Measurements from ENCODE around the gene ANKRD23. TPM values are rescaled to one million over a fixed set of nuclear protein-coding genes. Genes with fewer than 3 reads are reported as not detected.
A peak's percentile ranks its signal among the peaks of the same experiment; 100 is the strongest.

ANKRD23 gene
- total RNA-seq, 1 donor from 2014 or later: 7.3 TPM

- POLR2A ChIA-PET: interaction anchor here (0.6 to 3.0 kb wide), 20 partner anchors 10 to 710 kb away, joined by 3 to 27 read pairs (median 6); partner anchors contain the start of genes ANKRD23, ANKRD36, CNNM3 and KANSL3
- no peaks in the 10 kb centered on the region for H3K27me3 Mint-ChIP-seq
- intact Hi-C loops (cut with micrococcal nuclease): loop anchor here (1.0 to 5.0 kb wide), 12 partner anchors 10 to 804 kb away; partner anchors contain the start of genes ACTR1B, ARID5A, CNNM3 and CNNM4
- H3K27ac Mint-ChIP-seq: peak within 1 kb of the TSS; percentile 63
- CTCF ChIA-PET: interaction anchor here (0.6 to 3.1 kb wide), 23 partner anchors 10 to 1318 kb away, joined by 3 to 57 read pairs (median 4); partner anchors contain the start of genes ANKRD36, CNNM3, CNNM4 and LMAN2L
- H3K9me3 Mint-ChIP-seq: no peaks in the 10 kb centered on the region
- peak within 1 kb of the TSS; percentile 86 for H3K4me3 Mint-ChIP-seq
- TF ChIP-seq CTCF (IDR thresholded peaks at IDR 0.05): peak; percentile 58
- H3K4me1 Mint-ChIP-seq: peaks cover 16% of the 10 kb centered on the region
- ATAC-seq (ENCODE audit: low read depth) (peak; percentile 95), DNase-seq (peak; percentile 96)
- H3K36me3 Mint-ChIP-seq (ENCODE audit: low read depth): peaks cover 16% of the 10 kb centered on the region
Measured at GRCh38 chr2:96857667-96858372, 14.0 kb upstream of the ANKRD23 start, which contains the start of gene ANKRD39. Gene ANKRD39, minus strand, starts transcription at chr2:96858016. Its CDS starts 29 bp downstream, at chr2:96857987.

DNA sequence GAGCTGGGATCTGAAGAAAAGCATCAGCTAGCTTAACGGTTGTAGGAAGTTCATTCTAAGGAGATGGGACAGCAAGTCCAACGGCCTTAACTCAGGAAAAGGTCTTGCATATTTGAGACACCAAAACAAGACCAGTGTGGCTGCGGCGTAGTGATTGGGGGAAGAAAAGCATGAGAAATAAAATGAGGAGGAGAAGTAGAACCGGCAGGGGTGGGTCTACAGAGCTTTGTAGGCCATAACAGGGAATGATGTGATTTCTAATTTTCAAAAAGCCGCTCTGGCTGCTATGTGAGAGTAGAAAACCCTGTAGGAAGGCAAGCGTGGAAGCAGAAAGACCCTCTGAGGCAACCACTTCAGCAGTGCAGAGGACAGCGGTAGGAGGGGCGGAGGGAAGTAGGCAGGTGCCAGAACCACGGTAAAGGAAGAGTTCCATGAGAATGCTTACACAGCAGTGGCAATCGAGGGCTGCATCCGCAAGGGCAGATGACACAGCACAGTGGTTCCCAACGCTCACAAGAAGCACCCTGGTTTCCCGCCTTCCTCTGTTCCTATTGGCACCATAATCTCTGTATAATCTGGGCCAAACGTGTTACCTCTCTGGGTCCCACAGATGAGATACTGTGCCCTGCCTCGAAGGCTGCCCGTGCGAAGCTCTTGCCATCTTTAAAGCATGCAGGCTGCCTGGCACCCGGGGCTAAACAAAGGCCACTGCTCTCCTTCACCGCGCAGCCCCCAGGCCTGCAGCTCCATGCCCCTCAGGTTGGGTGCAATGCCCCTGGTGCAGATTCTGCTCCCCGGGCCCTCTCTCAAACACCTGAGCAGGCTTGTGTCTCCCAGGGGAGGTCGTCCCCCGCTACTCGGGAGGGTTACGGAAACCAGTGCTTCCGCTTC is 13.2 kb upstream of the ANKRD23 start:
- peak overlapping the region; percentile 63 for H3K27ac Mint-ChIP-seq
- peaks cover 23% of the 10 kb centered on the region for H3K36me3 Mint-ChIP-seq (ENCODE audit: low read depth)
- ATAC-seq (ENCODE audit: low read depth): no peak
- no peaks in the 10 kb centered on the region for H3K9me3 Mint-ChIP-seq
- H3K27me3 Mint-ChIP-seq: no peaks in the 10 kb centered on the region
- TF ChIP-seq CTCF (IDR thresholded peaks at IDR 0.05): no peak
- DNase-seq: no peak
- intact Hi-C loops (cut with micrococcal nuclease): loop anchor here (5.0 kb wide), 3 partner anchors 95 to 805 kb away; partner anchors contain the start of genes ACTR1B, ARID5A and CNNM4
- CTCF ChIA-PET: interaction anchor here (0.6 to 3.1 kb wide), 20 partner anchors 11 to 1230 kb away, joined by 3 to 57 read pairs (median 6); partner anchors contain the start of genes ANKRD36, CNNM3, CNNM4 and LMAN2L
- H3K4me1 Mint-ChIP-seq: peaks cover 16% of the 10 kb centered on the region
- peak overlapping the region; percentile 86 for H3K4me3 Mint-ChIP-seq
- POLR2A ChIA-PET: interaction anchor here (0.6 to 3.0 kb wide), 16 partner anchors 11 to 709 kb away, joined by 3 to 27 read pairs (median 6); partner anchors contain the start of genes ANKRD23, ANKRD36, CNNM3 and KANSL3

- Mint-ChIP-seq H3K27ac (no peak overlapping the region), H3K9me3 (no peaks in the 10 kb centered on the region), H3K4me1 (peaks cover 13% of the 10 kb centered on the region), H3K36me3 (ENCODE audit: low read depth) (peaks cover 39% of the 10 kb centered on the region), H3K4me3 (no peak overlapping the region), H3K27me3 (no peaks in the 10 kb centered on the region)
- POLR2A ChIA-PET: no interaction called here
- intact Hi-C loops (cut with micrococcal nuclease): no loop called here
- CTCF ChIA-PET: no interaction called here
- no peak for TF ChIP-seq CTCF (IDR thresholded peaks at IDR 0.05)
- ATAC-seq (ENCODE audit: low read depth) (no peak), DNase-seq (no peak)
Measured at GRCh38 chr2:96853321-96853720, 9.5 kb upstream of the ANKRD23 start.

DNA sequence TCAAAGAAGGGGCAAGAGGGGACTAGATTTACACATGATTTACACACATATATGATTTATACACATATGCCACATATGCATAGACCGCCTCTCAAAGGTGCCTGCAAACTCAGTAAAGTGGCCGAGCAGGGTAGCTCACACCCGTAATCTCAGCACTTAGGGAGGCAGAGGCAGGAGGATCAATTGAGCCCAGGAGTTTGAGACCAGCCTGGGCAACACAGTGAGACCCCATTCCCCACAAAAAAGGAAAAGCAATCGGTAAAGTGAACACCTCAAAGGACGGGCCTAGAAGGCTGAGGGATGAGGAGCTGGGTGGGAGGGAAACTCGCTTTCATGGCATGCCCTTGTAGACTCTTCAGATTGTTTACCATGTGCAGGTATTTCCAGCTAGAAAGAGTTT is 8.8 kb upstream of the ANKRD23 start:
- H3K27ac Mint-ChIP-seq: no peak overlapping the region
- CTCF ChIA-PET: no interaction called here
- TF ChIP-seq CTCF (IDR thresholded peaks at IDR 0.05): no peak
- H3K36me3 Mint-ChIP-seq (ENCODE audit: low read depth): peaks cover 45% of the 10 kb centered on the region
- H3K27me3 Mint-ChIP-seq: no peaks in the 10 kb centered on the region
- POLR2A ChIA-PET: interaction anchor here (1.4 kb wide), 1 partner anchor 14 kb away, joined by 3 read pairs; no protein-coding TSS in a partner anchor
- ATAC-seq (ENCODE audit: low read depth) (no peak), DNase-seq (no peak)
- H3K9me3 Mint-ChIP-seq: no peaks in the 10 kb centered on the region
- H3K4me3 Mint-ChIP-seq: no peak overlapping the region
- intact Hi-C loops (cut with micrococcal nuclease): no loop called here
- peaks cover 13% of the 10 kb centered on the region for H3K4me1 Mint-ChIP-seq

All from activated B cell treated with CpG ODN at 0.5 μM for 24 hours (primary cell).